ENCODE measurements around the gene EHMT1.
"Not testable (repeated sequence)": the region's sequence is repeated elsewhere in the genome, so short reads cannot be mapped to it uniquely, and the experiment has no call there.

The EHMT1 gene

DNA sequence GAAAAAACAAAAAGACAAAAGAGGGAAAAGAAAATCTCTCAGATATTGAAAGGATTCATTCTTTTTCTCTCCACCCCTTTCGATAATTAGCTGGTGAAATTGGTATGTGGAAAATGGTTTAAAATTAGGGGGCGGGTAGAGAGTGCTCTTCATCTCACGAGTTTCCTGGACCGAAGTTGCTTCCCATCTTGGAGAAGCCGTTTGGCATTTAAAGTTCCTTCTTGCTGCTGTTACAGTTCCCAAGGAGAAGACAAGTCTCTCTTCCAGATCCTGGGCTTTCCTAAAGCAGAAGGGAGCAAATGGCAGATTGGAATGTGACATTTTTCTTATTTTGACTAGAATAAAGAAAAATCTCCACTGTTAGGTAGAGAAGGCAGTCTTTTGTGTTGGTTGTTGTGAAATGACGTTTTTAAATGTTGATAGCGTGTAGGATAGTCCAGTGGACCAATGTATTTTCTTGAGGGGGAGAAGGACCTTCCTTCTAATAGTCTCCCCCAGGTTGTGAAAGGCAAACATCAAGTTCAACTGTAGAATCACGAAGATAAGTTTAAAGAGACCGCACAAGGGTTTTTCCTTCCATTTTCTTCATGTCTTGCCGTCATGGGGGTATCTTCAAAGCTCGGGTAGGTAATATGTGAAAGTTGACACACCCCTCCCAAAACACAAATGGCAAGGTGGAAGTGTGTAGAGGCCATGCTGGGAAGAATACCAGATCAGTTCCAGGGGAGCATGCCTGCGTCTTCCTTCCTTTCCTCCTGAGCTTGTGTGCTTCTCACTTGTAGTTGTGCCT is 77.5 kb downstream of the EHMT1 start:
- DNase-seq = no peak

DNA sequence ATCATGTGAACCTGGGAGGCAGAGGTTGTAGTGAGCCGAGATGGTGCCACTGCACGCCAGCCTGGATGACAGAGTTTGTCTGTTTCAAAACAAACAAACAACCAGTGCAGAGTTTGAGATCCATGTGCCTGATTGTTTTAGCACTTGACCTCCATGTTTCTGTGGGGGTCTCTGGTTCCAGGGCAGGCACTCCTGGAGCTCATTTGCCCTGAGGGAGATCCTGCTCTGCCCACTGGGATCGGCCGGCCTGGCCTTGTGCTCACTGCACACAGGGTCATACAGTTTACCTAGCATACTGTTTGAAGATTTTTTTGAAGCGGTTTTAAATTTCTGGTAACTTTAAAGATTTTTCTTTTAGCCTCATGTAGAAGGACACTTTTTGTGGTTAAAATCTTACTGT is 78.4 kb downstream of the EHMT1 start:
- no peak for DNase-seq

- DNase-seq = no peak
Measured at GRCh38 chr9:137697832-137698231, 79.0 kb downstream of the EHMT1 start.

DNA sequence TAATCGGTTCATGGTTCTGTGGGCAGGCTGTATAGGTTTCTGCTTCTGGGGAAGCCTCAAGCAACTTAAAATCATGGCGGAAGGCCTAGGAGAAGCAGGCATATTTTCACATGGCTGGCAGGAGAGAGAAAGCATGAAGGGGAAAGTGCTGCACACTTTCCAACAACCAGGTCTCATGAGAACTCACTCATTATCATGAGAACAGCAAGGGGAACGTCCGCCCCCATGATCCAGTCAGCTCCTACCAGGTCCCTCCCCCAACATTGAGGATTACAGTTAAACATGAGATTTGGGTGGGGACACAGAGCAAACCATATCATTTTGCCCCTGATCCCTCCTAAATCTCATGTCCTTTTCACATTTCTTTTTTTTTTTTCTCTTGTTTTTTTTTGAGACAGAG is 82.1 kb downstream of the EHMT1 start:
- DNase-seq = no peak

DNA sequence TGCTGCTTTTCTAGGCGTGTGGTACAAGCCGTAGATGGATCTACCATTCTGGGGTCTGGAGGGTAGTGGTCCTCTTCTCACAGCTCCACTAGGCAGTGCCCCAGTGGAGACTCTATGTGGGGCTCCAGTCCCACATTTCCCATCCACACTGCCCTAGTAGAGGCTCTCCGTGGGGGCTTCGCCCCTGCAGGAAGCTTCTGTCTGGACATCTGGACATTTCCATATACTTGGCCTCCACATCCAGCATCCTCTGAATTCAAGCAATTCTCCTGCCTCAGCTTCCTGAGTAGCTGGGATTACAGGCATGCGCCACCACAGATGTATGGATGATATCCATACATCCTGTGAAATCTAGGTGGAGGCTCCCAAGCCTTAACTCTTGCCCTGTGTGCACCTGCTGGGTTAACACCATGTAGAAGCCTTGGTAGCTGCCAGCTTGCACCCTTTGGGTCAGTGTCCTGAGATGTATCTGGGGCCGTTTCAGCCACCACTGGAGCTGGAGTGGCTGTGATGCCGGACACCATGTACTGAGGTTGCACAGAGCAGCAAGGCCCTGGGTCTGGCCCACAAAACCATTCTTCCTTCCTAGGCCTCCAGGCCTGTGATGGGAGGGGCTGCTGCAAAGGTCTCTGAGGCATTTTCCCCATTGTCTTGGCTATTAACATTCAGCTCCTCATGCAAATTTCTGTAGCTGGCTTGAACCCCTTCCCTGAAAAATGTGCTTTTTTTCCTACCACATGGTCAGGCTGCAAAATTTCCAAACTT is 84.0 kb downstream of the EHMT1 start:
- no peak for DNase-seq

DNA sequence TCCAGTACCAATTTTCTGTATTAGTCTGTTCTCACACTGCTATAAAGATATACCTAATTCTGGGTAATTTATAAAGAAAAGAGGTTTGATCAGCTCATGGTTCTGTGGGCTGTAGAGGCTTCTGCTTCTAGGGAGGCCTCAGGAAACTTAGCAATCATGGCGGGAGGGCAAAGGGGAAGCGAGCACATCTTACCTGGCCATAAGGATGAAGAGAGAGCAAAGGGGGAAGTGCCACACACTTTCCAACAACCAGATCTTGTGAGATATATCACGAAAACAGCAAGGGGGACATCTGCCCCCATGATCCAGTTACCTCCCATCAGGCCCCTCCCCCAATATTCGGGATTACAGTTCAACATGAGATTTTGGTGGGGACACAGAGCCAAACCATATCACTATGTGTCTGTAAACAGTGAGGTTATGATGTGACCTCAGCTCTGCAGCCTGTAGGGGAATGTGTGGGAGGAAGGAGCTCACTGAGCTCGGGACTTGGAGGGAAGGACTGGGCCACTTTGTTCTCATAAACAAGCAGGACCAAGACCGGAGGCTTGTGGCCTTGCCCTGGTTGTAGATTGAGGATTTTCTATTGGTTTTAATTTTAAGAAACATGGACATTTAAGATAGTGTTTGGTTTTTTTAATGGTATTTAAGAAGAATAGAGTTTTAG is 85.2 kb downstream of the EHMT1 start:
- no peak for DNase-seq

- DNase-seq = no peak
Measured at GRCh38 chr9:137705443-137705863, 86.6 kb downstream of the EHMT1 start.

DNA sequence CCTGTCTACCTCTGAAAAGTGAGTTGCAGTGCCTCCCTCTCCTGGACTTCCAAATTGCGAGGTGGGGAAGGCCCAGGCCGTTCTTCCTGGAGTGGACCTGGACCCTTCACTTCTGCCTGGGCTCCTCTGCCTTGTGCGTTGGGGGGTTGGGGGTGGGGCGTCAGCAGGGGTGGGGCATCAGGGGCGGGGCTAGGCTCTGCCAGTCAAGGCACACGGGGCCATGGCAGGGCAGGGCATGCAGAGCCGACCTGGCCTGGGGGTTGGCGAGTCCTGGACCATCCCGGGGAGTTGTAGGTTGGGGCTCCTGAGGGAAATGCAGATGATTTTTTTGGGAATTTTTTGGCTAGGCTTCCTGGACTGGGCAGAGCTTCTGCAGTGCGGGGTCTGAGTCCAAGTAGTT is 87.1 kb downstream of the EHMT1 start:
- DNase-seq = no peak

GRCh38 chr9:137707361-137707760 is 88.6 kb downstream of the EHMT1 start:
- no peak for DNase-seq

GRCh38 chr9:137708590-137709284 is 89.9 kb downstream of the EHMT1 start:
- DNase-seq = no peak

- DNase-seq = no peak
Measured at GRCh38 chr9:137709411-137710101, 90.8 kb downstream of the EHMT1 start.

GRCh38 chr9:137710704-137711103 is 91.9 kb downstream of the EHMT1 start:
- no peak for DNase-seq

GRCh38 chr9:137711678-137712105 is 92.9 kb downstream of the EHMT1 start:
- no peak for DNase-seq

- no peak for DNase-seq
Measured at GRCh38 chr9:137715321-137715720, 96.5 kb downstream of the EHMT1 start.

DNA sequence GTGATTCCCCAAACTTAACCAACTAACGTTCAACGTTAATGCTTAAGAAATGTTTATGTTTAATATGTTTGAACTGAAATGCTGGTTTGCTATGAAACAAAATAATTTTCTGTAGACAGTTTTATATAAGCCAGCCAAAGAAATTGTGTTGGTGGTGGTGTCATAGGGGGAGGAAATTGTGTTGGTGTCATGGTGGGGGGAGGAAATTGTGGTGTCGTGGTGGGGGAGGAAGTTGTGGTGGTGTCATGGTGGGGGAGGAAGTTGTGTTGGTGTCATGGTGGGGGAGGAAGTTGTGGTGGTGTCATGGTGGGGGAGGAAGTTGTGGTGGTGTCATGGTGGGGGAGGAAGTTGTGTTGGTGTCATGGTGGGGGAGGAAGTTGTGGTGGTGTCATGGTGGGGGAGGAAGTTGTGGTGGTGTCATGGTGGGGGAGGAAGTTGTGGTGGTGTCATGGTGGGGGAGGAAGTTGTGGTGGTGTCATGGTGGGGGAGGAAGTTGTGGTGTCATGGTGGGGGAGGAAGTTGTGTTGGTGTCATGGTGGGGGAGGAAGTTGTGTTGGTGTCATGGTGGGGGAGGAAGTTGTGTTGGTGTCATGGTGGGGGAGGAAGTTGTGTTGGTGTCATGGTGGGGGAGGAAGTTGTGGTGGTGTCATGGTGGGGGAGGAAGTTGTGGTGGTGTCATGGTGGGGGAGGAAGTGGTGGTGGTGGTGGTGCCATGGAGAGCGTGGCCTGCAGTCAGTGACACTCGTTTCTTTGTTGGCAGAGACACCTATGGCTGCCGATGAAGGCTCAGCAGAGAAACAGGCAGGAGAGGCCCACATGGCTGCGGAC is 97.3 kb downstream of the EHMT1 start:
- not testable (repeated sequence) for DNase-seq

DNA sequence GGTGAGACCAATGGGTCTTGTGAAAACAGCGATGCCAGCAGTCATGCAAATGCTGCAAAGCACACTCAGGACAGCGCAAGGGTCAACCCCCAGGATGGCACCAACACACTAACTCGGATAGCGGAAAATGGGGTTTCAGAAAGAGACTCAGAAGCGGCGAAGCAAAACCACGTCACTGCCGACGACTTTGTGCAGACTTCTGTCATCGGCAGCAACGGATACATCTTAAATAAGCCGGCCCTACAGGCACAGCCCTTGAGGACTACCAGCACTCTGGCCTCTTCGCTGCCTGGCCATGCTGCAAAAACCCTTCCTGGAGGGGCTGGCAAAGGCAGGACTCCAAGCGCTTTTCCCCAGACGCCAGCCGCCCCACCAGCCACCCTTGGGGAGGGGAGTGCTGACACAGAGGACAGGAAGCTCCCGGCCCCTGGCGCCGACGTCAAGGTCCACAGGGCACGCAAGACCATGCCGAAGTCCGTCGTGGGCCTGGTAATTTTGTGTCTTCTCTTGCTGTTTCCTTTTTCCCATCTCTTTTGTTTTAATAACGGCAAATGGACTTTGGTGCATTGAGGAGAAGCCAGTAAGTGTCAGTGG is 98.0 kb downstream of the EHMT1 start:
- no peak for DNase-seq

DNA sequence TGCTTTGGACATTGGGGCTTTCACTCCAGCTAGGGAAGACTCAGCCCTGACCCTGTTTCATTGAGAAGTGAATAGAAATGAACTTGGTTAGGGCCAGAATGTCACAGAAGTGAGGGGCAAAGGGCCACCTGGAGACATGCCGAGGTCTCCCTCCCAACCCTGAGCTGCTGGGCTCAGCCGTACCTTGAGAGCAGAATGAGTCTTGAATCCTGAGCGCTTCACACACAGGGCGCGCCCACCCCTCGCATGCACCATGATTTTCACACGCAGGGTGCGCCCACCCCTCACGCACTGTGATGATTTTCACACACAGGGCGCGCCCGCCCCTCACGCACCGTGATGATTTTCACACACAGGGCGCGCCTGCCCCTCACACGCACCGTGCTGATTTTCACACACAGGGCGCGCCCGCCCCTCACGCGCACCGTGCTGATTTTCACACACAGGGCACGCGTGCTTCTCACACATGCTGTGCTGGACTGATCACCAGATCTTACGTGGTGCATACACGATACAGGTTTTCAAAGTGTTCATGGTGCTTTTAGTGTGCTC is 99.0 kb downstream of the EHMT1 start:
- DNase-seq = no peak

DNA sequence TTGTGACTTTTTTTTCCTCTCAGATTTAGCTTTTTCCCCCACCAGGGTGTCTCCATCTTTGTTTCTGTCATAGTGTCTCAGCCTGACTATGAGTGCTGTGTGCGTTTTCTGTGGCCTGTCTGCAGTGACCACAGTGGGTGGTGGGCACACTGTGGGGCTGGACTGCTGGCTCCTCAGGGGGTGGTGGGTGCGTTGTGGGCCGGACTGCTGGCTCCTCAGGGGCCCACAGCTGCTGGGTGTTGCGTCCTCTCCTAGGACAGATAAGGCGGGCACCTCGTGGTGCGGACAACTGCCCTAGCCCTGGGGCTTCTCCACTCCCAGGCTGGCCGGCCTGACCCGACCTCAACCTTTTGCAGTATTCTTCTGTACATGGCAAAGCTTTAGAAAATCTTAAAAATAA is 100.4 kb downstream of the EHMT1 start:
- DNase-seq = no peak

- no peak for DNase-seq
Measured at GRCh38 chr9:137720571-137721110, 101.8 kb downstream of the EHMT1 start.

GRCh38 chr9:137721479-137721878 is 102.7 kb downstream of the EHMT1 start:
- no peak for DNase-seq

DNA sequence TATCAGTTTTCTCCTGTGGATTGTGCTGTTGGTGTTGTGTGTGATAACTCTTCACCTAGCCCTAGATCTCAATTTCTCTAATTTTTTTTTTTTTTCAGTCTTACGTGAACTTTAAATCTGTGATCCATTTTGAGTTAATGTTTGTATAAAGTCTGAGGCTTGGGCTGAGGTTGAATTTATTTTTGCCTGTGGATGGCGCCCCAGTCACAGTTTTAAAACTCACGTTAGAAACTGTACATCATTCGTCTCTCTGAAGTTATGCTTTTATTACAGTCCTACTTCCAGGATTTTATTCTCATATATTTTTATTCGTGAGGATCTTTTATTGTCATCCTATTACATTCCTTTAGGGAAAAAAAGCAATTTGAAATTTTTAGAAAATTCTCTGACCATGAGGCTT is 103.1 kb downstream of the EHMT1 start:
- no peak for DNase-seq
